Vagina (tissue), 2 donors: ENCODE measurements around the gene HMX3. TPM values are rescaled to one million over a fixed set of nuclear protein-coding genes. Genes with fewer than 3 reads are reported as not detected.
A peak's percentile ranks its signal among the peaks of the same experiment; 100 is the strongest.

Experiments used
- DNase-seq, 2 donors: peaks; one replicate each; pipeline ENCODE4 v3.0.0-alpha.2; 2017; ENCODE audit errors: extremely low spot score in 2 of 2
- H3K27ac ChIP-seq: fragments of 200-600 bp; sonication (generic); one replicate; pipeline ENCODE4 v1.5.1; 2019
- H3K27me3 ChIP-seq: fragments of 200-600 bp; sonication (generic); one replicate; pipeline ENCODE4 v1.5.1; 2019
- H3K36me3 ChIP-seq, 2 donors: fragments of 200-600 bp; sonication (generic); one replicate each; pipeline ENCODE4 v1.5.1; 2017 to 2019
- H3K4me1 ChIP-seq: fragments of 200-600 bp; sonication (generic); one replicate; pipeline ENCODE4 v1.5.1; 2019
- H3K4me3 ChIP-seq, 2 donors: fragments of 200-600 bp; sonication (generic); 1 replicate in 1 of 2; 2 replicates in 1 of 2; pipeline ENCODE4 v1.5.1; 2016 to 2019
- H3K9me3 ChIP-seq: fragments of 200-600 bp; sonication (generic); one replicate; pipeline ENCODE4 v1.5.1; 2019
- POLR2A ChIP-seq, 2 donors: fragments of 450-650 bp; IDR thresholded peaks; one replicate each; pipeline ENCODE4 v1.6.1; 2017; ENCODE audit warnings: antibody characterized with exemption in 2 of 2, mild to moderate bottlenecking in 2 of 2, moderate library complexity in 2 of 2
- POLR2AphosphoS5 ChIP-seq, 2 donors: sonication (generic); formaldehyde crosslinking; IDR thresholded peaks; one replicate each; pipeline ENCODE4 v1.9.0; 2017; ENCODE audit warnings: antibody characterized with exemption in 2 of 2, mild to moderate bottlenecking in 2 of 2, low read depth in 1 of 2; ENCODE audit not compliant: insufficient read depth in 1 of 2
- intact Hi-C: fragments of 100-400 bp; cut with DNase I; formaldehyde crosslinking; loops from one replicate; pipeline ENCODE4 v1.15.1; 2023
- total RNA-seq: library from RNA; depleted of rRNA; stranded (reverse); fragments of >200 nt; gene quantifications from one replicate; pipeline ENCODE4 v1.2.3, GENCODE V29; 2016
- TF ChIP-seq, protein P1 (sequence below), 3 experiments: fragments of 450-650 bp in 2 of 3; fragments of 200-600 bp in 1 of 3; sonication (generic) in 1 of 3; IDR thresholded peaks; one replicate each; pipeline ENCODE4 v1.5.1; 2017 to 2019; ENCODE audit warnings: antibody characterized with exemption in 3 of 3, mild to moderate bottlenecking in 2 of 3, moderate library complexity in 2 of 3

The HMX3 gene
- total RNA-seq, 1 donor from 2014 or later = not detected

GRCh38 chr10:123134343-123134914, 1.3 kb upstream of the HMX3 start:
- H3K27me3 ChIP-seq = peaks cover 27% of the 10 kb centered on the region
- peaks cover 54% of the 10 kb centered on the region for H3K4me1 ChIP-seq
- no peaks in the 10 kb centered on the region for H3K36me3 ChIP-seq
- TF ChIP-seq, protein P1, sequence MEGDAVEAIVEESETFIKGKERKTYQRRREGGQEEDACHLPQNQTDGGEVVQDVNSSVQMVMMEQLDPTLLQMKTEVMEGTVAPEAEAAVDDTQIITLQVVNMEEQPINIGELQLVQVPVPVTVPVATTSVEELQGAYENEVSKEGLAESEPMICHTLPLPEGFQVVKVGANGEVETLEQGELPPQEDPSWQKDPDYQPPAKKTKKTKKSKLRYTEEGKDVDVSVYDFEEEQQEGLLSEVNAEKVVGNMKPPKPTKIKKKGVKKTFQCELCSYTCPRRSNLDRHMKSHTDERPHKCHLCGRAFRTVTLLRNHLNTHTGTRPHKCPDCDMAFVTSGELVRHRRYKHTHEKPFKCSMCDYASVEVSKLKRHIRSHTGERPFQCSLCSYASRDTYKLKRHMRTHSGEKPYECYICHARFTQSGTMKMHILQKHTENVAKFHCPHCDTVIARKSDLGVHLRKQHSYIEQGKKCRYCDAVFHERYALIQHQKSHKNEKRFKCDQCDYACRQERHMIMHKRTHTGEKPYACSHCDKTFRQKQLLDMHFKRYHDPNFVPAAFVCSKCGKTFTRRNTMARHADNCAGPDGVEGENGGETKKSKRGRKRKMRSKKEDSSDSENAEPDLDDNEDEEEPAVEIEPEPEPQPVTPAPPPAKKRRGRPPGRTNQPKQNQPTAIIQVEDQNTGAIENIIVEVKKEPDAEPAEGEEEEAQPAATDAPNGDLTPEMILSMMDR (IDR thresholded peaks at IDR 0.05) = no peak
- TF ChIP-seq POLR2AphosphoS5 (IDR thresholded peaks at IDR 0.05; ENCODE audit: insufficient read depth in 1 of 2, low read depth in 1 of 2) (no peak), POLR2A (IDR thresholded peaks at IDR 0.05) (no peak)
- H3K9me3 ChIP-seq = no peaks in the 10 kb centered on the region
- DNase-seq = no peak
- no peak overlapping the region for H3K27ac ChIP-seq
- intact Hi-C loops = no loop called here
- peak overlapping the region in 1 of 2 donors; percentile 42 for H3K4me3 ChIP-seq

DNA sequence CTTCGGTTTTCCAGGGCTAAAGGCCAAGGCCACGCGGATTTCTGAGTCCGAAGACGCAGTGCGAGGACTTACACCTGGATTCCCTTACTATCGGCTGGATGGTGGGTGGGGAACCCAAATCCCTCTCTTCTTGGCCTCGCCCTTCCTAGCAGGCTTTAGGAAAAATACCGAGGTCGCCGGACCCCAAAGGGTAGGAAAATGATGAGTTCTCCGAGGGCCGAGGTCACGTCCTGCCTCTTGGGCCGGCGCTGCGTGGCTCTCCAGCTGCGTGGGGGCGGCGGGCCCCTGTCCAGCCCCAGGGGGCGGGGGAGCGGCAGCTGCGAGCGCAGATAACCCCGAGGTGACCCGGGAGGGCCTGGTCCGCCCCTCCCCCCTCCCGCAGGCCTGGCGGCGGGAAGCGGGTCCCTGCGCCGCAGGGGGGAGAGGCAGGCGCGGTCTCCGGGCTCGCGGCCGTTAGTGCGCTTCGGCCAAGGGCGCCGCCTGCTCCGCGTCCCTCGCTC, 805 bp upstream of the HMX3 start:
- Histone ChIP-seq H3K9me3 (no peaks in the 10 kb centered on the region), H3K36me3 (no peaks in the 10 kb centered on the region), H3K27me3 (peaks cover 31% of the 10 kb centered on the region), H3K27ac (no peak overlapping the region), H3K4me3 (peak overlapping the region in 1 of 2 donors; percentile 42), H3K4me1 (peaks cover 54% of the 10 kb centered on the region)
- intact Hi-C loops = no loop called here
- DNase-seq = no peak
- TF ChIP-seq, protein P1 (IDR thresholded peaks at IDR 0.05) = no peak
- TF ChIP-seq POLR2AphosphoS5 (IDR thresholded peaks at IDR 0.05; ENCODE audit: insufficient read depth in 1 of 2, low read depth in 1 of 2) (no peak), POLR2A (IDR thresholded peaks at IDR 0.05) (no peak)

DNA sequence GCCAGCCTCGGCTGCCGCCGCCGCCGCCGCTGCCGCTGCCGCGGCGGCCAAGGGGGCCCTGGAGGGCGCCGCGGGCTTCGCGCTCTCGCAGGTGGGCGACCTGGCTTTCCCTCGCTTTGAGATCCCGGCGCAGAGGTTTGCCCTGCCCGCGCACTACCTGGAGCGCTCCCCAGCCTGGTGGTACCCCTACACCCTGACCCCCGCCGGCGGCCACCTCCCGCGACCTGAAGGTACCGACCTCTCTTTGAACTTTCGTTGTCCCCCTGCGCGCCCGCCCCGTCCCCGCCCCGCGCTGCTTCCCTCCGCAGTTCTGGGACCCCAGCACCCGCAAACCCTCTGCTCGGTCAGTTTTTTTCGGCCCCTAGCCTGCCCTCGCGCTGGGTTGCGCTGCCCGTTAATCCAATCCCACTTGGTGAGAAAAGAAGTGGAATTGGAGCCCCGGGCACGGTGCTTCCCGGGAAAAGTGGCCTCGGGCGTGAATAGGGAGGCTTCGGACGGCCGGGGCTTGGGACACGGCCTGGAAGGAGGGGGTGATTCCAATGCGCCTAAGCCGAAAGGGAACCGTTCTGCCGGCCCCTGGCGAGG, 543 bp downstream of the HMX3 start:
- no peak for DNase-seq
- Histone ChIP-seq H3K4me3 (peak overlapping the region; percentile 31 to 42), H3K36me3 (no peaks in the 10 kb centered on the region), H3K27ac (no peak overlapping the region), H3K4me1 (peaks cover 54% of the 10 kb centered on the region), H3K9me3 (no peaks in the 10 kb centered on the region), H3K27me3 (peaks cover 36% of the 10 kb centered on the region)
- TF ChIP-seq POLR2AphosphoS5 (IDR thresholded peaks at IDR 0.05; ENCODE audit: insufficient read depth in 1 of 2, low read depth in 1 of 2) = no peak
- TF ChIP-seq POLR2A (IDR thresholded peaks at IDR 0.05) = no peak
- TF ChIP-seq, protein P1 (IDR thresholded peaks at IDR 0.05) = no peak
- intact Hi-C loops = no loop called here

GRCh38 chr10:123136806-123137642, 1.3 kb downstream of the HMX3 start:
- intact Hi-C loops = no loop called here
- Histone ChIP-seq H3K27ac (no peak overlapping the region), H3K27me3 (peaks cover 36% of the 10 kb centered on the region), H3K4me3 (peak overlapping the region; percentile 11 to 42), H3K4me1 (peaks cover 54% of the 10 kb centered on the region), H3K36me3 (no peaks in the 10 kb centered on the region), H3K9me3 (no peaks in the 10 kb centered on the region)
- no peak for DNase-seq
- TF ChIP-seq, protein P1 (IDR thresholded peaks at IDR 0.05) = no peak
- TF ChIP-seq POLR2AphosphoS5 (IDR thresholded peaks at IDR 0.05; ENCODE audit: insufficient read depth in 1 of 2, low read depth in 1 of 2) (no peak), POLR2A (IDR thresholded peaks at IDR 0.05) (no peak)
